CD4-positive, alpha-beta T cell (primary cell): ENCODE measurements around the gene KCNH1. TPM values are rescaled to one million over a fixed set of nuclear protein-coding genes. Genes with fewer than 3 reads are reported as not detected.

Experiments used
- ATAC-seq: fragments of 200-7000 bp; cut with Tn5 transposase; one replicate; pipeline ENCODE4 v1.10.0; 2022; ENCODE audit warnings: mild to moderate bottlenecking; ENCODE audit not compliant: poor library complexity
- CTCF ChIA-PET: fragments of 350-600 bp; sonication (Branson Sonifier 250); formaldehyde crosslinking; loops from one replicate; lab custom pipeline; 2021; ENCODE audit warnings: antibody characterized with exemption, inconsistent platforms; lab: Charles Lee
- POLR2A ChIA-PET: fragments of 350-600 bp; sonication (Branson Sonifier 250); formaldehyde crosslinking; loops from one replicate; lab custom pipeline; 2021; ENCODE audit warnings: antibody characterized with exemption, inconsistent platforms; lab: Charles Lee
- DNase-seq, 14 experiments: peaks; one replicate each; pipeline ENCODE4 v3.0.0-alpha.2; 2013 to 2020; ENCODE audit warnings: mixed read lengths in 2 of 14
- H3K27ac ChIP-seq, 2 donors: one replicate each; pipeline versions ENCODE4 v1.5.1 to v1.7.0; 2013; ENCODE audit warnings: low read length in 2 of 2, low read depth in 1 of 2, mild to moderate bottlenecking in 1 of 2
- H3K27me3 ChIP-seq, 2 experiments: 1 replicate in 1 of 2; 2 replicates in 1 of 2; pipeline versions ENCODE4 v1.6.1 to v1.7.0; 2013; ENCODE audit warnings: low read length in 2 of 2, control low read depth in 1 of 2, mild to moderate bottlenecking in 1 of 2, moderate library complexity in 1 of 2; ENCODE audit not compliant: insufficient read depth in 2 of 2, control insufficient read depth in 1 of 2
- H3K36me3 ChIP-seq: one replicate; pipeline ENCODE4 v1.6.1; 2013; ENCODE audit warnings: low read length, control low read depth; ENCODE audit not compliant: insufficient read depth
- H3K4me1 ChIP-seq: one replicate; pipeline ENCODE4 v1.6.1; 2013; ENCODE audit warnings: low read length, control low read depth; ENCODE audit not compliant: insufficient read depth
- H3K4me3 ChIP-seq: one replicate; pipeline ENCODE4 v1.5.1; 2013; ENCODE audit warnings: mild to moderate bottlenecking, low read length, moderate library complexity
- H3K9me3 ChIP-seq, 2 experiments: 1 replicate in 1 of 2; 2 replicates in 1 of 2; pipeline versions ENCODE4 v1.6.1 to v1.7.0; 2013; ENCODE audit warnings: low read length in 2 of 2, mild to moderate bottlenecking in 2 of 2, control low read depth in 1 of 2, moderate library complexity in 1 of 2; ENCODE audit not compliant: control insufficient read depth in 1 of 2, insufficient read depth in 1 of 2
- H3K27ac Mint-ChIP-seq: one replicate; pipeline ENCODE4 v1.8.0; 2020; ENCODE audit warnings: mixed read lengths
- H3K27me3 Mint-ChIP-seq: one replicate; pipeline ENCODE4 v1.8.0; 2021; ENCODE audit warnings: mixed read lengths
- H3K36me3 Mint-ChIP-seq: one replicate; pipeline ENCODE4 v1.8.0; 2021; ENCODE audit warnings: low read depth, mixed read lengths
- H3K4me1 Mint-ChIP-seq: one replicate; pipeline ENCODE4 v1.8.0; 2021; ENCODE audit warnings: low read depth, mixed read lengths
- H3K4me3 Mint-ChIP-seq: one replicate; pipeline ENCODE4 v1.8.0; 2020; ENCODE audit warnings: mild to moderate bottlenecking, mixed read lengths
- H3K9me3 Mint-ChIP-seq: one replicate; pipeline ENCODE4 v1.8.0; 2020; ENCODE audit warnings: mixed read lengths
- intact Hi-C, 2 experiments: fragments of 100-400 bp; cut with DNase I in 1 of 2; cut with micrococcal nuclease in 1 of 2; formaldehyde crosslinking; loops; one replicate each; pipeline versions ENCODE4 v1.15.1 to v1.9.0; 2023 to 2025; cut with DNase I, micrococcal nuclease
- total RNA-seq, 174 experiments: library from RNA in 2 of 174; stranded (reverse) in 2 of 174; gene quantifications; one replicate each; pipeline ENCODE4 v1.2.3 and lab custom pipeline; 2021 to 2026
- TF ChIP-seq, protein P1 (sequence below): fragments of 200-600 bp; IDR thresholded peaks from one replicate; pipeline ENCODE4 v1.8.0; 2022; ENCODE audit warnings: antibody characterized with exemption, mild to moderate bottlenecking

KCNH1 gene
- total RNA-seq, 2 experiments from 2014 or later: not detected

DNA sequence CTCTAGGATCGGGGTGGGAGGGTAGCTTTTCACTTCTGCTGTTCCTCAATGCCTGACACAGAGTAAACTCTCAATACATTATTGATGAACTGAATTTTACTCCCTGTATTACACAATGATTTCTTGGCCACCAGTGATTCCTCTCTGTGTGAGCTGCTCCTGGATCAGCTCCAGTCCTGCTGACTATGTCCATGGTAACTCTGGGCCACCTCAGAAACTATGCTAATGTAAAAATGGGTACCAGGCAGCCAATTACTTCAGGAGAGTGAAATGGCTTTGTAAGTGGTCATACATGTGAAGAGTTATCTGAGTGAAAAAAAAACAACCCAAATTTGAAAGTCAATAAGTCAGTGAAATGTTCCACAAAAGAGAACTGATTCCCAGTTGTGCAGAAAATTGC, 311.0 kb downstream of the KCNH1 start:
- ATAC-seq: no peak
- no peaks in the 10 kb centered on the region for H3K36me3 Mint-ChIP-seq
- H3K4me1 ChIP-seq: no peaks in the 10 kb centered on the region
- H3K4me3 ChIP-seq: no peak overlapping the region
- no peak overlapping the region for H3K27ac ChIP-seq
- no peak overlapping the region for H3K27ac Mint-ChIP-seq
- H3K27me3 Mint-ChIP-seq: peaks cover 22% of the 10 kb centered on the region
- CTCF ChIA-PET: no interaction called here
- no peak overlapping the region for H3K4me3 Mint-ChIP-seq
- POLR2A ChIA-PET: no interaction called here
- intact Hi-C loops: loop anchor here in 1 of 2 experiments (10.0 kb wide), 1 partner anchor 62 kb away; no protein-coding TSS in a partner anchor
- DNase-seq: no peak
- no peaks in the 10 kb centered on the region for H3K9me3 Mint-ChIP-seq
- H3K4me1 Mint-ChIP-seq: no peaks in the 10 kb centered on the region
- H3K36me3 ChIP-seq: no peaks in the 10 kb centered on the region
- H3K9me3 ChIP-seq: no peaks in the 10 kb centered on the region
- H3K27me3 ChIP-seq: peaks cover 3 to 7% of the 10 kb centered on the region in 2 experiments
- TF ChIP-seq, protein P1, sequence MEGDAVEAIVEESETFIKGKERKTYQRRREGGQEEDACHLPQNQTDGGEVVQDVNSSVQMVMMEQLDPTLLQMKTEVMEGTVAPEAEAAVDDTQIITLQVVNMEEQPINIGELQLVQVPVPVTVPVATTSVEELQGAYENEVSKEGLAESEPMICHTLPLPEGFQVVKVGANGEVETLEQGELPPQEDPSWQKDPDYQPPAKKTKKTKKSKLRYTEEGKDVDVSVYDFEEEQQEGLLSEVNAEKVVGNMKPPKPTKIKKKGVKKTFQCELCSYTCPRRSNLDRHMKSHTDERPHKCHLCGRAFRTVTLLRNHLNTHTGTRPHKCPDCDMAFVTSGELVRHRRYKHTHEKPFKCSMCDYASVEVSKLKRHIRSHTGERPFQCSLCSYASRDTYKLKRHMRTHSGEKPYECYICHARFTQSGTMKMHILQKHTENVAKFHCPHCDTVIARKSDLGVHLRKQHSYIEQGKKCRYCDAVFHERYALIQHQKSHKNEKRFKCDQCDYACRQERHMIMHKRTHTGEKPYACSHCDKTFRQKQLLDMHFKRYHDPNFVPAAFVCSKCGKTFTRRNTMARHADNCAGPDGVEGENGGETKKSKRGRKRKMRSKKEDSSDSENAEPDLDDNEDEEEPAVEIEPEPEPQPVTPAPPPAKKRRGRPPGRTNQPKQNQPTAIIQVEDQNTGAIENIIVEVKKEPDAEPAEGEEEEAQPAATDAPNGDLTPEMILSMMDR: no peak

DNA sequence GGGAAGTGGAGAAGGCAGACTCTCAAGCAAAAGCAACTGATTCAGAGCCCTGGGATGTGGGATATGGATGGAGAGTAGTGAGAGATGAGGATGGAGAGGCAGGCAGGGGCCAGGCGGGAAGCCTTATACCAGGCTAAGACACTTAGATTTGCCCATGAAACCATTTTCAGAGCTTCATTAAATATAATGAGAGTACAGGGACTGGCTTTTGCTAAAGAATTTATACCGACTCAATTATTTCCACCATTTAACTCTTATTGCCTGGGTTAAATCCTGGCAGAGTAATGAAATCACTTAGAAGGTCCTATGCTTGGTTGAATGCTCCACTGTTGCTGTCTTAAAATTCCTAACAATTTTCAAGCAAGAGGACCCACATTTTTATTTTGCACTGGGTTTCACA, 311.7 kb downstream of the KCNH1 start:
- Mint-ChIP-seq H3K36me3 (no peaks in the 10 kb centered on the region), H3K9me3 (no peaks in the 10 kb centered on the region), H3K4me1 (no peaks in the 10 kb centered on the region), H3K4me3 (no peak overlapping the region), H3K27me3 (peaks cover 22% of the 10 kb centered on the region), H3K27ac (no peak overlapping the region)
- DNase-seq (no peak), ATAC-seq (no peak)
- CTCF ChIA-PET: no interaction called here
- Histone ChIP-seq H3K9me3 (no peaks in the 10 kb centered on the region), H3K4me3 (no peak overlapping the region), H3K4me1 (no peaks in the 10 kb centered on the region), H3K36me3 (no peaks in the 10 kb centered on the region), H3K27me3 (peaks cover 3% of the 10 kb centered on the region in 2 experiments), H3K27ac (no peak overlapping the region)
- TF ChIP-seq, protein P1: no peak
- POLR2A ChIA-PET: no interaction called here
- intact Hi-C loops: loop anchor here in 1 of 2 experiments (10.0 kb wide), 1 partner anchor 63 kb away; no protein-coding TSS in a partner anchor

DNA sequence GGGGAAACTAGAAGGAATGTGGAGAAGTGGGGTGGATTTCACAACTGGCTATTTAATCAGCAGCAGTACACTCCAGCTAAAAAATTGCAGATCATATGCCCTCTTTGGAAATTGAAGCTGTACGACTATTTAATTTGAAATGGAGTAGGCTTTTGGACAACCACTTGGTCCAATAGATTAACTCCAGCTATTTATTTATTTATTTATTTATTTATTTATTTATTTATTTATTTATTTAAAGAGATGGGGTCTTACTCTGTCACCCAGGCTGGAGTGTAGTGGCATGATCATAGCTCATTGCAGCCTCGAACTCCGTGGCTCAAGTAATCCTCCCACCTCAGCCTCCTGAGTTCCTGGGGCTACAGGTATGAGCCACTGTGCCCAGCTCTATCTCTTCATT, 312.3 kb downstream of the KCNH1 start:
- no peak overlapping the region for H3K4me3 ChIP-seq

More for the DNA sequence above, 312.3 kb downstream of the KCNH1 start:
- ChIA-PET POLR2A (no interaction called here), CTCF (no interaction called here)
- Histone ChIP-seq H3K9me3 (no peaks in the 10 kb centered on the region), H3K36me3 (no peaks in the 10 kb centered on the region), H3K4me1 (no peaks in the 10 kb centered on the region), H3K27me3 (peaks cover 1 to 3% of the 10 kb centered on the region in 2 experiments), H3K27ac (no peak overlapping the region)
- Mint-ChIP-seq H3K27me3 (peaks cover 22% of the 10 kb centered on the region), H3K4me1 (no peaks in the 10 kb centered on the region), H3K9me3 (no peaks in the 10 kb centered on the region), H3K36me3 (no peaks in the 10 kb centered on the region), H3K4me3 (no peak overlapping the region), H3K27ac (no peak overlapping the region)
- TF ChIP-seq, protein P1: no peak
- intact Hi-C loops: loop anchor here in 1 of 2 experiments (10.0 kb wide), 1 partner anchor 63 kb away; no protein-coding TSS in a partner anchor
- DNase-seq (no peak), ATAC-seq (no peak)
